Kidney (tissue), 14 donors: ENCODE measurements around the gene AFF3. TPM values are rescaled to one million over a fixed set of nuclear protein-coding genes. Genes with fewer than 3 reads are reported as not detected.

Experiments
- DNase-seq, 5 donors: peaks; one replicate each; pipeline ENCODE4 v3.0.0-alpha.2; 2013 to 2020
- FAIRE-seq: peaks from 2 replicates; lab custom pipeline; 2012; peaks lifted over from hg19 to GRCh38; lab: Jason Lieb, UNC
- H3K27ac ChIP-seq, 2 donors: one replicate each; pipeline ENCODE4 v1.7.0; 2013; ENCODE audit warnings: low read depth in 2 of 2, low read length in 2 of 2, inconsistent platforms in 1 of 2
- H3K27me3 ChIP-seq: one replicate; pipeline ENCODE4 v1.7.1; 2013; ENCODE audit warnings: low read length, inconsistent platforms; ENCODE audit not compliant: control insufficient read depth, insufficient read depth
- H3K36me3 ChIP-seq, 3 donors: one replicate each; pipeline versions ENCODE4 v1.7.0 to v1.7.1; 2013; ENCODE audit warnings: low read length in 3 of 3, control low read depth in 1 of 3, inconsistent platforms in 1 of 3; ENCODE audit not compliant: insufficient read depth in 3 of 3, control insufficient read depth in 2 of 3
- H3K4me1 ChIP-seq, 3 donors: one replicate each; pipeline versions ENCODE4 v1.7.0 to v1.7.1; 2013; ENCODE audit warnings: low read length in 3 of 3, inconsistent platforms in 1 of 3, low read depth in 1 of 3; ENCODE audit not compliant: control insufficient read depth in 2 of 3, insufficient read depth in 2 of 3
- H3K4me3 ChIP-seq, 3 donors: one replicate each; pipeline versions ENCODE4 v1.7.0 to v1.8.1; 2013; ENCODE audit warnings: low read length in 3 of 3, control low read depth in 1 of 3, inconsistent platforms in 1 of 3
- H3K9ac ChIP-seq, 3 donors: one replicate each; pipeline versions ENCODE4 v1.7.0 to v1.7.1; 2013; ENCODE audit warnings: low read length in 3 of 3, control low read depth in 1 of 3, inconsistent platforms in 1 of 3
- H3K9me3 ChIP-seq, 3 donors: one replicate each; pipeline versions ENCODE4 v1.7.0 to v1.7.1; 2013; ENCODE audit warnings: low read length in 3 of 3, control low read depth in 1 of 3, inconsistent platforms in 1 of 3; ENCODE audit not compliant: control insufficient read depth in 2 of 3, insufficient read depth in 1 of 3
- intact Hi-C: fragments of 100-400 bp; cut with DNase I; formaldehyde crosslinking; loops from one replicate; pipeline ENCODE4 v1.11.1; 2022
- polyA plus RNA-seq: library from polyadenylated mRNA; stranded (reverse); fragments of 350-450 nt; fragmentation: Illumina TruSeq; extraction: RNeasy Lipid Tissue Mini Kit (QIAGEN cat#74804); gene quantifications from one replicate; pipeline ENCODE4 v1.2.3, GENCODE V29; 2014; ENCODE audit warnings: low read depth, low replicate concordance; ENCODE audit not compliant: insufficient read depth
- total RNA-seq: library from RNA; stranded (reverse); fragmentation: NEBNext Ultra II Directional; extraction: Animal tissue kit (Norgen Biotek cat#: 25700); gene quantifications from one replicate; pipeline ENCODE4 v1.2.1, GENCODE V29; 2021
- TF ChIP-seq, protein P1 (sequence below): IDR thresholded peaks from 3 replicates; pipeline ENCODE4 v1.5.1; 2012; ENCODE audit warnings: mild to moderate bottlenecking, moderate library complexity, borderline replicate concordance; ENCODE audit not compliant: insufficient read depth; ENCODE audit errors: extremely low read depth
- donor health status: control.
- donor health status: control.
- donor health status: control.
- donor health status: control.
- donor health status: control.
- donor health status: DM: yes; HTN: yes; CAD: no.
- donor health status: Normal renal cell carcinoma (clear cell type).

AFF3 gene
- total and polyA plus RNA-seq, 2 donors from 2014 or later: 0.65 to 11.0 TPM

DNA sequence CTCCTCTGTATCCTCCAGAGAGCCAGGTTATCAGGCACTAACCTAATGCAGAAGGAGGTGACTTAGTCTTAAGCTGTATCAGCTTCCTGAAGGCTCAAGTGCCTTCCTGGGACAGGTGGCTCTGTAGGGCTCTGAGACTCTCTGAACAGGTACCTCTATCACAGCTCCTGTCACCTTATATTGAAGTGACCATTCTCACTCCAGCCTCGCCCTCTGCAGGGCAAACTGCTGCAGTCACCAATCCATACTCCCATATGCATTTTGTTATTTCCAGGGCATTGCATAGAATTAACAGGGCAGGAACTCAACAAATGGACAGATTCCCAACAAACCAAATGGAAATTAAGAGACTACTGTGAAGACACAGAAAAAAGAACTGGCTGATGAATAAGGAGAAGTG, 449.6 kb downstream of the AFF3 start:
- Histone ChIP-seq H3K36me3 (no peaks in the 10 kb centered on the region), H3K27ac (no peak overlapping the region), H3K4me3 (no peak overlapping the region), H3K9ac (no peak overlapping the region), H3K4me1 (no peaks in the 10 kb centered on the region), H3K9me3 (no peaks in the 10 kb centered on the region), H3K27me3 (no peaks in the 10 kb centered on the region)
- FAIRE-seq (no peak), DNase-seq (no peak)
- TF ChIP-seq, protein P1, sequence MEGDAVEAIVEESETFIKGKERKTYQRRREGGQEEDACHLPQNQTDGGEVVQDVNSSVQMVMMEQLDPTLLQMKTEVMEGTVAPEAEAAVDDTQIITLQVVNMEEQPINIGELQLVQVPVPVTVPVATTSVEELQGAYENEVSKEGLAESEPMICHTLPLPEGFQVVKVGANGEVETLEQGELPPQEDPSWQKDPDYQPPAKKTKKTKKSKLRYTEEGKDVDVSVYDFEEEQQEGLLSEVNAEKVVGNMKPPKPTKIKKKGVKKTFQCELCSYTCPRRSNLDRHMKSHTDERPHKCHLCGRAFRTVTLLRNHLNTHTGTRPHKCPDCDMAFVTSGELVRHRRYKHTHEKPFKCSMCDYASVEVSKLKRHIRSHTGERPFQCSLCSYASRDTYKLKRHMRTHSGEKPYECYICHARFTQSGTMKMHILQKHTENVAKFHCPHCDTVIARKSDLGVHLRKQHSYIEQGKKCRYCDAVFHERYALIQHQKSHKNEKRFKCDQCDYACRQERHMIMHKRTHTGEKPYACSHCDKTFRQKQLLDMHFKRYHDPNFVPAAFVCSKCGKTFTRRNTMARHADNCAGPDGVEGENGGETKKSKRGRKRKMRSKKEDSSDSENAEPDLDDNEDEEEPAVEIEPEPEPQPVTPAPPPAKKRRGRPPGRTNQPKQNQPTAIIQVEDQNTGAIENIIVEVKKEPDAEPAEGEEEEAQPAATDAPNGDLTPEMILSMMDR: no peak
- intact Hi-C loops: no loop called here

DNA sequence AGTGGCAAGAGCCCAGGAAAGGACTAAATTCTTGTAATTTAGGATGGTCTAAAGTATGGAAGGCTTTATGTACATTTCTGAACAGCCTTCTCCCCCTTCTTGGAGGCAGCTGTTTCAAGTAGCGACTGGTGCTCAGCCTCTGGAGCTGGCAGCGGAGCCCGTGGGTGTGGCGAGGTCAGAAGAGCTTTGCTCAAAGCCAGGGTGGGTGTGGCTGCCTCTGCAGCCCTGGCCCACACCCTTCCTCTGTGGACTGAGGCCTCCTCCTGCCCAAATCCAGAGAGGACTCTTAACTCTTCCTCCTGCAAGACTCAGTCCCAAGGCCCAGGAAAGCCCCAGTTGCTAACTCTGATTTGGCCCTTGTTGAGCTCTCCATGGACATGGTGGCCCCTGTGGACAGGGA, 450.5 kb downstream of the AFF3 start:
- intact Hi-C loops: no loop called here
- Histone ChIP-seq H3K9me3 (no peaks in the 10 kb centered on the region), H3K27me3 (no peaks in the 10 kb centered on the region), H3K36me3 (no peaks in the 10 kb centered on the region), H3K9ac (no peak overlapping the region), H3K4me3 (no peak overlapping the region), H3K4me1 (no peaks in the 10 kb centered on the region), H3K27ac (no peak overlapping the region)
- no peak for FAIRE-seq
- DNase-seq: no peak
- TF ChIP-seq, protein P1: no peak

DNA sequence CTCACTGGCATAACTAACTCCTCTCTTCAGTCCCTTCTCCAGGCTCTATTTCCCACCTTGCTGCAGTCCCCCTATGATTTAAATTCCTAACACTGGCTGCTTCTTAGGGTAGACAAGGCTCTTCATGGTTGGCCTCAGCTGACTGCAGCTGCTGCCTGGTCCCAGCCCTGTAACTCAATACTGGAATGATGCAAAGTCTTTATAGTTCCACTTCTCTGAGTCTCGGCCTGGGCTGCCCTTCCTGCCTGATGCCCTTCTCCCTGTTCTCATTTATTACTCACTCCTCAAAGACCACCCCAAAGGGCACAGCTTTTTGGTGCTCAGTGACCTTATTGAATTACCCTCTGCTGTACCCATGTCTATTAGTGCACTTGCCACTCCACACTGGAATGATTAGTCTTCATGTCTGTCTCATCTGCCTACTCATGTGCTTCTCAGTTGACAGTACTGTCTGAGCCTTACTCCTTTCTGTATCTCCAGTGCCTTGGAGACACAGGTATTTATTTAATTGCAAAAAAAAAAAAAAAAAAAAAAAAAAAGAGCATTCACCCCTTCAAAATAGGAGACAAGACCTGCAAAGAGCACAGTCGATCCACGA, 453.1 kb downstream of the AFF3 start:
- TF ChIP-seq, protein P1: no peak
- no peak overlapping the region for H3K27ac ChIP-seq

DNA sequence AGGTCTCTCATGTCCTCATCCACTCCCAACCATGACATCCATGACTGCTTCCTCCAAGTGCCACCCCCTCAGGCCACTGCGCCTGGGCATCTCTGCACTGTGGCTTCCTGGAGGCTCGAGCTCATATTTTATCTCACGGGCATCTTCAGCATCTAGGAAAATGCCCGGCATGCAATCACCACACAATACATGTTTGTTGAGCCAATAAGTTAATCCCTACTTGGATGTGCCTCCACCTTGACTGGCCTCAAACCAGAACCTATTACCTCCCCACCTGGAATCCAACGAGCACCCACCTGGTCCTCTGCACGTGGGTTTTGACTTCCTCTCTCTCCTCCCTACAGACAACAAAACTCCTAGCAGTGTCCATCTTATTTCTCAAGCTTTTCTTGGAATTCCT, 453.7 kb downstream of the AFF3 start:
- FAIRE-seq: no peak

More for the DNA sequence above, 453.1 kb downstream of the AFF3 start:
- FAIRE-seq (no peak), DNase-seq (peak in 4 of 5 donors; percentile 82 to 94 (median 88))
- Histone ChIP-seq H3K4me3 (no peak overlapping the region), H3K4me1 (no peaks in the 10 kb centered on the region), H3K9me3 (no peaks in the 10 kb centered on the region), H3K9ac (no peak overlapping the region), H3K27me3 (no peaks in the 10 kb centered on the region), H3K36me3 (no peaks in the 10 kb centered on the region)
- intact Hi-C loops: no loop called here

More for the DNA sequence above, 453.7 kb downstream of the AFF3 start:
- Histone ChIP-seq H3K9me3 (no peaks in the 10 kb centered on the region), H3K9ac (no peak overlapping the region), H3K4me3 (no peak overlapping the region), H3K27ac (no peak overlapping the region), H3K4me1 (no peaks in the 10 kb centered on the region), H3K36me3 (no peaks in the 10 kb centered on the region), H3K27me3 (no peaks in the 10 kb centered on the region)
- no peak for DNase-seq
- intact Hi-C loops: no loop called here
- TF ChIP-seq, protein P1: no peak
